GM06990 (cell line): ENCODE measurements around the gene UGT8.

Source experiments
- DNase-seq: peaks from one replicate; pipeline ENCODE4 v3.0.0-alpha.2; 2011; ENCODE audit not compliant: insufficient read length; ENCODE audit errors: extremely low read depth
- H3K27me3 ChIP-seq: replicated peaks from 2 replicates; pipeline ENCODE4 v1.6.0; 2011; ENCODE audit warnings: low read length; ENCODE audit not compliant: control insufficient read depth, insufficient read depth
- H3K36me3 ChIP-seq: 2 replicates; pipeline ENCODE4 v1.5.1; 2011; ENCODE audit warnings: low read length; ENCODE audit not compliant: control insufficient read depth, insufficient read depth
- H3K4me3 ChIP-seq: replicated peaks from 2 replicates; pipeline ENCODE4 v1.5.1; 2011; ENCODE audit warnings: low read depth, mild to moderate bottlenecking, control low read depth, low read length
- TF ChIP-seq, protein P1 (sequence below): IDR thresholded peaks from 2 replicates; pipeline ENCODE4 v1.5.1; 2011; ENCODE audit warnings: low read length, control low read depth, mild to moderate bottlenecking, inconsistent platforms; ENCODE audit not compliant: insufficient read depth, poor library complexity, severe bottlenecking

The UGT8 gene

DNA sequence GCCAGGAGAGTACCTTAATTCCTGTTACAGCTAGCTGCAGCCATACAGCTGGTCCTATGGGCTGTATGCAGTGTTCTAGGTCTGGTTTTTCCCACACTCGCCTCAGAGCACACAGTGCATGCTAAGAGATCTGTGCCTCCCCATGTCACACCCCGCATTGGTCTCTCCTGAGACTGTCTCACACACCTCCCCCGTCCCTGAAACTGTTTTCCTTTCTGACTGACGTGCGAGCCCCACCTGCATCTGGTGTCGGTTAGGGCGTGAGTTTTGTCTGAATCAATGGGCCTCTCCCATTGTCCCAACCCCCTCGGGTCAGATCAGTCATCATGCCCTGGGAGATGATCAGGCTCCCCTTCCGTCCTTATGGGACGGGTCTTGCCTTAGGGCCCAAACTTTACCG, 3.4 kb upstream of the UGT8 start:
- Histone ChIP-seq H3K36me3 (no peaks in the 10 kb centered on the region), H3K27me3 (no peaks in the 10 kb centered on the region; the same call in none of the 2 replicates), H3K4me3 (no peak overlapping the region)
- TF ChIP-seq, protein P1, sequence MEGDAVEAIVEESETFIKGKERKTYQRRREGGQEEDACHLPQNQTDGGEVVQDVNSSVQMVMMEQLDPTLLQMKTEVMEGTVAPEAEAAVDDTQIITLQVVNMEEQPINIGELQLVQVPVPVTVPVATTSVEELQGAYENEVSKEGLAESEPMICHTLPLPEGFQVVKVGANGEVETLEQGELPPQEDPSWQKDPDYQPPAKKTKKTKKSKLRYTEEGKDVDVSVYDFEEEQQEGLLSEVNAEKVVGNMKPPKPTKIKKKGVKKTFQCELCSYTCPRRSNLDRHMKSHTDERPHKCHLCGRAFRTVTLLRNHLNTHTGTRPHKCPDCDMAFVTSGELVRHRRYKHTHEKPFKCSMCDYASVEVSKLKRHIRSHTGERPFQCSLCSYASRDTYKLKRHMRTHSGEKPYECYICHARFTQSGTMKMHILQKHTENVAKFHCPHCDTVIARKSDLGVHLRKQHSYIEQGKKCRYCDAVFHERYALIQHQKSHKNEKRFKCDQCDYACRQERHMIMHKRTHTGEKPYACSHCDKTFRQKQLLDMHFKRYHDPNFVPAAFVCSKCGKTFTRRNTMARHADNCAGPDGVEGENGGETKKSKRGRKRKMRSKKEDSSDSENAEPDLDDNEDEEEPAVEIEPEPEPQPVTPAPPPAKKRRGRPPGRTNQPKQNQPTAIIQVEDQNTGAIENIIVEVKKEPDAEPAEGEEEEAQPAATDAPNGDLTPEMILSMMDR = no peak
- no peak for DNase-seq

DNA sequence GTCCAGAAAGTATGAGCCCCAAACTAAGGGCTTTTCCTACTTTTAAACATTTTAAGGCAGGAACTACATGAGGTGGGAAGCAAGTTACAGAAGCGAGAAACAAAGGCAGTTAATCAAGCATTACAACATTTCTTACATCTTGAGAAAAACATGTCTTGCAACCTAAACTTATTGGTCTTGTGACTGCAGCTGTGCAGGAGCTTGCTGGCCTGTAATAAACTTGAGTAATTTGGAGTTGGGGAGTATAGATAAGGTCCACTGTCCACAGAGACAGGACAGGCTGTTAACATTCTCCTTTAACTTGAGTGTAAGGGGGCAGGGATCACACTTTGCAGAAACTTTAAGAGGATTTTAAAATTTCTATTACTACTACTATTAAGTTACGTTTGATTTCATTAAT, 2.7 kb upstream of the UGT8 start:
- TF ChIP-seq, protein P1 = no peak
- no peak for DNase-seq
- Histone ChIP-seq H3K36me3 (no peaks in the 10 kb centered on the region), H3K4me3 (no peak overlapping the region), H3K27me3 (no peaks in the 10 kb centered on the region; the same call in 1 of the 2 replicates)

DNA sequence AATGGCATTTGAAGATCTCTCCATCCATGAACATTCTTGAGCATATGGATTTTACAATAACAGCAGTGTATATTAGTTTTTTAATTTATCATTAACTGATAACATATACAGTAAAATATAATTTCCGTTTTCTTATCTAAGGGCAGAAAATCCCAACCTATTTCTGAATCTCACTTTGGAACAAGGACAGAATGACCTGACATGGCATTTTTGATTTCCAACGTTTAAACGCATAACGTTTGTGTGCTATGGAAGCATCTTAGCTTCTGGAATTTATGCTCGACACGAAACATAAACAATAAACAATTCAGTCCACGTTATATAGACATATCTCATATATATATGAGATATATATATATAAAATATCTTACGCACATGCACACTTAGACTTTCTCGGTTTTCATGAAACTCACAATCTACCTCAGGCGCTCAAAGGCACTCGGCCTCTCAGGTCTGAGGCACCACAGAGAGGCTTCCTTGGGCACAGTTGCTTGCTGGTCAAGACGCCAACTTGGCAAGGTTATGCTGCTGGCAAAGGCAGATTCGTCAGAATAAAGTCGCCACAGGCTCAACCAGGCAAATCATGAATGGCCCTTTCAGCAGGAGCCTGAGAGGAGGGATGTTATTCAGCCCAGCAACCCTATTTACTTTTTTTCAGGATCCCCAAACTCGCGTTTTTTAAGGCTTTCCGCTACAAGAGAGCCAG, 1.0 kb upstream of the UGT8 start:
- DNase-seq = no peak
- Histone ChIP-seq H3K4me3 (no peak overlapping the region), H3K36me3 (no peaks in the 10 kb centered on the region), H3K27me3 (no peaks in the 10 kb centered on the region; the same call in 1 of the 2 replicates)
- TF ChIP-seq, protein P1 = no peak

DNA sequence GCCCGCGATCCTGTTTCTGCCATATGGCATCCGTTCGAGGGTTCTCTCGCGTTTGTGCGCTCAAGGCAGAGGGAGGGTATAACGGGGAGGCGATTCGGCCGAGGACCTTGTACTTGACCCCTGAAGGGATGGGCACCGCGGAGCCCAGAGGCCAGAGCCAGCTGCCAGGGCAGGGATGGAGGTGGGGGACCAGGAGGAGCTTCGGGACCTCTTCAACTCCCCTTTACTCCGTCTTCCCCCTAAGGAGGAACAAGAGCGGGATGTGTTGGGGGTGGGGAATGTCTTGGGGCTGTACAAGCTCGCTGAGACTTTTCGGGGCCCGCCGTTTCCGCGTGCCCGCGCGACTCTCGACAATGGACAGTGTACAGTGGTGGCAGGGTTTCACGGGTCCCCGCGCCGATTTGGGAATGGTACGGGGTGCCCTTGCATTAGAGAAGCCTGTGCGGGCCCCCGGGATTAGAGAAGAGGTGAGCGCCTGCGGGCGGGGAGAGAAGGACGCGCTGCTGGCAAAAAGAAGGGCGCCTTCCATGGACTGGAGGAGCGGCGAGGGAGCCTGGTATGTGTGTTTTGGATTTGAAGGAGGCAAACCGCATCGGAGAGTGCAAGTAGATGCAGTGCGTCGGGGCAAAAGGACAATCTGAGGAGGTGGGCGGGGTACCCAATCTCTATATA, 760 bp downstream of the UGT8 start:
- peak; percentile 40 for DNase-seq
- H3K4me3 ChIP-seq = peak overlapping the region; percentile 76
- no peaks in the 10 kb centered on the region; the same call in 1 of the 2 replicates for H3K27me3 ChIP-seq
- TF ChIP-seq, protein P1 = no peak
- H3K36me3 ChIP-seq = no peaks in the 10 kb centered on the region

DNA sequence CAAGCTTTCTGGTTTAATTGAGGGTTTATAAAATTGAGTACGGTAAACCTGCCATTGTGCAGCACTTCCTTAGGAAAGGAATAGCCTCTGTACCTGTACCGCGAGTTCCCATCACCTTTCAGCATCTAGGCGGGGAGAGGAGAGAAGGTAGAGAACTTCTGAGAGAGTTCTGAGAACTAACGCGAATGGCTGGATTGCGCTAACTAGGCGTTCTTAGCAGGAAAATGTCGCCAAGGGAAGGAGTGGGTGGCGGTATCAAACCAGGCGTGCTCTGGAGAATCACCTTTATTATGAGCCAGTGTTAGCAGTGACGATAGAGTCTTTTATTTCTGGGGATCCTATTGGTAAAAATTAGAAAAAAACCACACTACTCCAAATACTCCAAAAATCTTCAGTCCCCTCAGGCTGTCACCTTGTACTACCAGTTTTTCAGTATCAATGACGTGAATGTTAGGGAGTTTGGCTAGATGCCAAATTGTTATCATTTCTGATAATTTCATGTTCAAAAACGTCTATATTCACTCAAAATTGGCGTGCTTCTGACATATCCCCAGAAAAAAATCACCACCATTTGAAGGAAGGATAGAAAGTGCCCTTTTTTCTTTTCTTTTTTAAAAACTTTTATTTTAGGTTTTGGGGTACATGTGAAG, 1.4 kb downstream of the UGT8 start:
- Histone ChIP-seq H3K27me3 (no peaks in the 10 kb centered on the region; the same call in 1 of the 2 replicates), H3K4me3 (peak overlapping the region; percentile 76), H3K36me3 (no peaks in the 10 kb centered on the region)
- TF ChIP-seq, protein P1 = no peak
- DNase-seq = no peak
